HG03045 (cell line): ENCODE measurements around the gene DUS3L.

ENCODE experiments used
- ATAC-seq: cut with Tn5 transposase; IDR thresholded peaks from one replicate; pipeline ENCODE4 v1.9.1; 2021; ENCODE audit warnings: mild to moderate bottlenecking, moderate library complexity; ENCODE audit not compliant: unreplicated experiment

DUS3L gene

DNA sequence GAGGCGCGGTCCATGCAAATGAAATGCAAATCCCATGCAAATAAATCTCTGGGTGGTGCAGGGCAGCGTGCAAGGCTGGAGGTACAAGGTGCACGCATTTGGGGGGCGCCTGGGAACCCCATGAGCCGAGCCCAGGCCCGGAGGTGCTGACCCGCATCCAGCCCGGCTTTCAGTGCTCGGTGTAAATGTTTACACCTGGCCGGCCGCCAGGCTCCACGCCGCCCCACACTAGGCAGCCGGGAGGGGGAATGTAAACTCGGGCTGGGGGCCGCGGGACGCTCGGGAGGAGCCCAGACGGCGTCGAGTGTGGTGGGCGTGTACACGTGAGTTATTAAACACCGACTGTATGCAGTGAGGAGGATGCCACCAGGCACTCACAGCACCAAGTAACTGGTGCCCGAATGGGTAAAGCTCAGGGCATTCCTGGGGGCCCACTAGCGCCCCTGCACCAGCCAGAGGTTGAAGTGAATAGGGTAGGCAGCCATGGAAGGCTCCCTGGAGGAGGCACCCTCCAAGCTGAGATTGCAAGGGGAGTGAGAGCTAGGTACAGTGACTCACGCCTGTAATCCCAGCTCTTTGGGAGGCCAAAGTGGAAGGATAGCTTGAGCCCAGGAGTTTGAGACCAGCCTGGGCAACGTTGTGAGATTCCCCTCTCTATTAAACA is 31.4 kb upstream of the DUS3L start:
- ATAC-seq: no peak

GRCh38 chr19:5821521-5822180 is 30.7 kb upstream of the DUS3L start:
- no peak for ATAC-seq

DNA sequence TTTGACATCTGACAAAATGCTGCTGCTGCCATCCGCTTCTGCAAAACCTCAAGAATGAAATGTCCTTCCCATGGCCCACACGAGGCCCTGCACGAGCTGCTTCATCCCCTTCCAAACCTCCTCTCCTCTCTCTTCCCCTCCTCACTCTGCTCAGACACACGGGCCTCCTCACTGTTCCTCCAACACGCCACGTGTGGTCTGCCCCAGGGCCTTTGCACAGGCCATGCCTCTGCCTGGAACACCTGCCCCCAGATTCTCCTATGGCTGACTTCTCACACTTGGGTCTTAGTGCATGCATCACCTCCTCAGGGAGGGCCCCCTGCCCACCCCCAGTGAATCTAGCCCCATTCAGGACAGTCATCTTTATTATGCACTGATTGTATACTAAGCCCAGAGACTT is 29.8 kb upstream of the DUS3L start:
- ATAC-seq: no peak

DNA sequence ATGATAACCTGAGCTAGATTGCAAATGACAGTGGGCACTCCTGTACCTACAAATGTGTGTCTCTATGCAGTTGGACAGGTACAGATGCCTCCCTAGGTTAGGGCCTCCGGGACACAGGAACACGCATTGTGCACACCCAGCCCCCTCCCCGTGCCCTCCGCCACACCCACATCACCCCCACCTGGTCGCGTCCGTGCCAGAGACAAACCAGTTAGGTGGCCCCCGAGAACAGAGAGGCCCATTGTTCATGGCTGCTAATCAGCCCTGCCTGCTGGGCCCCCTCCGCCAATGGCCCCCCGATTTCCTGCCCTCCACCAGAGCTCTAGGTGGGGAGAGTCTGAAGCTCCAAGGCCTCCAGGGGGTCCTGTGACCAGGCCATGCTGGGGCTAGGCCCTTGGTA is 27.6 kb upstream of the DUS3L start:
- no peak for ATAC-seq

DNA sequence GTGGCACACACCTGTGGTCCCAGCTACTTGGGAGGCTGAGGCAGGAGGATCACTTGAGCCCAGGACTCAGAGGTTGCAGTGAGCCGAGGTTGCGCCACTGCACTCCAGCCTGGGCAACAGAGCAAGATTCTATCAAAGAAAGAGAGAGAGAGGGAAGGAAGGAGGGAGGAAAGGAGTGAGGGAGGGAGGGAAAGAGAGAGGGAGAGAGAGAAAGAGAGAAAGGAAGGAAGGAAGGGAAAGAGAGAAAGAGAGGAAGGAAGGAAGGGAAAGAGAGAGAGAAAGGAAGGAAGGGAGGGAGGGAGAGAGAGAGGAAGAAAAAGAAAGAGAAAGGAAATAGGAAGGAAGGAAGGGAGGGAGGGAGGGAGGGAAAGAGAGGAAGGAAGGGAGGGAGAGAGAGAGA is 26.3 kb upstream of the DUS3L start:
- ATAC-seq: no peak

GRCh38 chr19:5814852-5815246 is 23.9 kb upstream of the DUS3L start:
- no peak for ATAC-seq

- ATAC-seq: no peak
Measured at GRCh38 chr19:5814123-5814851, 23.3 kb upstream of the DUS3L start.

DNA sequence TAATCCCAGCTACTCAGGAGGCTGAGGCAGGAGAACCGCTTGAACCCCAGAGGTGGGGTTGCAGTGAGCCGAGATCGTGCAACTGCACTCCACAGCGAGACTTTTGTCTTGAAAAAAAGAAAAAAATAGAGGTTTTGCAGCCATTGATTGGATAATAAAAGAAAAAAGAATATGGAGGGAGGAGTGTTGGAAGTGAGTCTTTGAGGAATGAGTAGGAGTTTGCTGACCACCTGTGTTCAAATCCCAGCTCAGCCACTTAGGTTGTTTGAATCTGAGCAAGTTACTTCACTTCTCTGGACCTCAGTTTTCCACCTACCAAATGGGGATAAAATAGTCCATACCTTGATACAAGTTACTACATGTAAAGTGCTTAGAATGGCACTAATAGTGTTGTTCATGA is 20.2 kb upstream of the DUS3L start:
- no peak for ATAC-seq

- ATAC-seq: no peak
Measured at GRCh38 chr19:5809469-5809868, 18.5 kb upstream of the DUS3L start.

- no peak for ATAC-seq
Measured at GRCh38 chr19:5809053-5809452, 18.1 kb upstream of the DUS3L start.

DNA sequence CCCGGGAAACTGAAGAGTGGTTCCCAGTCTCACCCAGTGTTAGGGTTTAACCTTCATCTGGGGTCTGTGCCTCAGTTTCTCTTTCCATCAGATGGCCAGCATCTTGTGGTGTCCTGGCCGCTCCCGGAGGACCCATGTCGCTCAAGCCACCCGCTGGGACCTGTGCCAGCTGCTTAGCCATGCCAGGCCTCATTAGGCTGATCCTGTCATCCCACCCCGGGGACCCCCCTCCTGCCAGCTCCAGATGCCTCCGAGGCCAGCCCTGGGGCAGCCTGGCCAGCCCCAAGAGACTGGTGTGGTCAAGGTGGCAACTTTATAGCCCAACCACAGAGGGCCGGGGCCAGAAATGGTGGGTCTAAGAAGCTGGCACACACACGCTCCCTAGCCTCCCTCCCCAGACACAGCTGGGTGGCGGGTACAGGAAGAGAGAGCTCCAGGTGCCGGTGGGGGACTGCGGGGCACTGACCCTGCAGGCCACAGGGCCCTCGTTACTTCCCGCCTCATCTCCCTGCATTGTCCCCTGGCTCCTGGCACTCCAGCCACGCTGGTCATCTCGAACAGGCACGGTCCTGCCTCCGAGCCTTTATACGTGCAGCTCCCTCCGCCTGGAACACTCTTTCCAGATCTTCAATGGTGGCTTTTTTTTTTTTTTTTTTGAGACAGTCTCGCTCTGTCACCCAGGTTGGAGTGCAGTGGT is 17.3 kb upstream of the DUS3L start:
- no peak for ATAC-seq

DNA sequence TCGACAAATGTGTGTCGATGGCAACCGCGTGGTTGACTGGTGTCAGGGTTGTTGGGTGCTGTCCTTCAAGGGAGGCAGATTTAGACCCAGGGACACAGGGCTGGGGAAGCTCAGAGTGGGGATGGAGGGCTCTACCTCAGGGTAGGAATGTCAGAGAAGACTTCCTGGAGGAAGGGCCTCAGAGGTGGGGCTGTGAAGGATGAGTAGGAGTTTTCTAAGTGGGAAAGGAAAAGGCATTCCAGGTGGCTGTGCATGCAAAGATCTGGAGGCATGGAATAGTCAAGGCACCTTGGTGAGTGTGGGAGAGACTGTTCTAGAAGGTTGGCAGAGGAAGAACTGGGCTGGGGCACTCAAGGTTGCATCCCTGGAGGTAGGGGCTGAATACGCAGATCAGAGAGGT is 15.9 kb upstream of the DUS3L start:
- no peak for ATAC-seq

DNA sequence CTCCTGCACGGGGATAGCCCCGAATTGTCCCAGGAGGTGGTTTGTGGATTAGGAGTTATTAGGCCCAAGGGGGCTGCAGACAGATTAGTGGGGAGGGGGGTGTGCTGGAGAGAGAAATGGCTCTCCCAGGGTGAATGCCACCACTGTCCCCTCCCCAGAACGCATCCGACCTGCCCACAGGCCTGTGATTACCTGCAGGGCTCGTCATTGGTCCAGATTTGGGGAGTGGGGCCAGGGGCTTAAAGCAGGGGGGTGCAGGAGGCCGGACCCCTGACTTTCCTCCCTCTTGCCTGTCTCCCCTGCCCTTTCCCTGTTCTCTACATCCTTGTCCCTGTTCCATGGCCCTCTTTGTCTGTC is 15.1 kb upstream of the DUS3L start:
- no peak for ATAC-seq

- no peak for ATAC-seq
Measured at GRCh38 chr19:5805462-5806132, 14.6 kb upstream of the DUS3L start.

DNA sequence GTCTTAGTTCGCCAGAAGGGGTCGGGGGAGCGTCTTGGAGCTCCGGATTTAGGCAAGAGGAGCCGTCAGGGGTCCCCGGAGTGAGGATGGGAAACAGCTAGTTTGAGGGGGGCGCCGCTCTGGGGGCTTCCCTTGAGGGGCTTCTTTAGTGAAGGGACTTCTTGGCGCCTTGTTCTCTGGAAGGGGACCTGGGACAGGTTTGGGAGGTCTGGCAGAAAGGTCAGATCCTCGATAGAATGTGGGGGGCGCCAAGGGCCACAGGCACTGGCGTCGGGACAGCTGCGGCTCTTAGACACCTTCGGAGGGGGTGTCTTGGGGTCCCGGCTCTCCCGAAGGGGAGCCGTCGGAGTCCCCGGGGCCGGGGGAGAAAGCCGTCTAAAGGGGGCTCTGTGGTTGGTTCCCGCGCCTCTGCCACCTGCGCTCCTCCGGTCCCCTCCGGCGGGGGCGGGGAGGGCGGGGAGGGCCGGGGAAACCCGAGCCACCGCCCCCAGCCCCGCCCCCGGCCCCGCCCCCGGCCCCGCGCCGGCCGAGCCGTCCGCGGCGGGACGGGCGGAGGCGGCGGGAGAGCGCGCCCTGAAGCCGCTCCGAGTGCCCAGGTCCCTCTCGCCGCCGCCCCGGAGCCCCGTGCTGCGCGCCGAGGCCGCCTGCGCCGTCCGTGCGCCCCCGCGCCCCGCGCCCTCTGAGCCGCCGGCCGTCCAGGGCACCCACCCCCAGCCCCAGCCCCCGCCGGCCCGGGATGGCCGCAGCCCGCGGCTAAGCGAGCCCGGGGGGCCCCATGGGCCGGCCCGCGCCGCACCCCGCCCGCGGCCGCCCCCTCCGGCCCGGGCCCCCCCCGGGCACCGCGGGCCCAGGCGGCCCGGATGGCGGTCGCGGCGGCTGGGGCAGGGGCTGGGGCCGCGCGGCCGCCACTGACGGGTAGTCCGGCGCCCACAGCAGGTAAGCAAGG is 13.8 kb upstream of the DUS3L start, which contains the start of gene NRTN:
Gene NRTN, plus strand, starts transcription at position 552 of the 946 bp plus-strand sequence. CDS start 19,099 bp downstream, outside the sequence.
- ATAC-seq: no peak

- no peak for ATAC-seq
Measured at GRCh38 chr19:5803752-5804515, 13.0 kb upstream of the DUS3L start.

DNA sequence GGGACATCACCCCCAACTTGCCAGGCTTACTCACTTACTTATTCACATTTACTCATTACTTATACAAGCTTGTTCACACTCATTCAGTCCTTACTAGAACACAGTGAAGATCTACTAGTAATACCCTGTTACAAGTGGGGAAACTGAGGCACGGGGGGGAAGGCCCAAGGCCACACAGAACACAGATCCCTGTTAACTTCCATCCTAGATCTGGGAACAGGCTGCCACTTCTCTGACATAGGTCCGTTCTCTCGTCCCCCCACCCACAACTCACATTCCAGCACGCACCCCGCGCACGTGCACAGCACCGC is 12.4 kb upstream of the DUS3L start:
- ATAC-seq: no peak

GRCh38 chr19:5801796-5802619 is 11.0 kb upstream of the DUS3L start:
- ATAC-seq: no peak
